GM10266 (cell line): ENCODE results near the gene MSMO1.

Source experiments
- DNase-seq: peaks from one replicate; pipeline ENCODE4 v3.0.0; 2012; ENCODE audit errors: extremely low spot score
- CTCF ChIP-seq: IDR thresholded peaks from 2 replicates; pipeline ENCODE4 v1.5.1; 2012; ENCODE audit warnings: mild to moderate bottlenecking, low read depth; ENCODE audit not compliant: control insufficient read depth, insufficient read depth; ENCODE audit errors: missing control alignments

The MSMO1 gene

GRCh38 chr4:165375465-165375864 lies 48.0 kb downstream of the MSMO1 start:
- no peak for DNase-seq
- no peak for TF ChIP-seq CTCF

GRCh38 chr4:165378398-165378744 lies 50.9 kb downstream of the MSMO1 start:
- no peak for DNase-seq
- TF ChIP-seq CTCF, result no peak

- TF ChIP-seq CTCF, result no peak
- peak; percentile 72 for DNase-seq
These were observed 51.5 kb downstream of the MSMO1 start, which contains the start of gene CPE for GRCh38 chr4:165378745-165379677. TSS of gene CPE (plus strand) at chr4:165379008. CDS start at chr4:165379222, 214 bp downstream.

GRCh38 chr4:165379678-165380064 lies 52.2 kb downstream of the MSMO1 start:
- TF ChIP-seq CTCF, result no peak
- no peak for DNase-seq

GRCh38 chr4:165380805-165381204 lies 53.3 kb downstream of the MSMO1 start:
- no peak for DNase-seq
- no peak for TF ChIP-seq CTCF

GRCh38 chr4:165381821-165382373 lies 54.4 kb downstream of the MSMO1 start:
- no peak for DNase-seq
- no peak for TF ChIP-seq CTCF

GRCh38 chr4:165382640-165383039 lies 55.2 kb downstream of the MSMO1 start:
- DNase-seq, result no peak
- TF ChIP-seq CTCF, result no peak
